H9 (cell line): Measurements from ENCODE around the gene GALNT9. TPM values are rescaled to one million over a fixed set of nuclear protein-coding genes. Genes with fewer than 3 reads are reported as not detected.

ENCODE experiments used
- DNase-seq: peaks from one replicate; pipeline ENCODE4 v3.0.0-alpha.2; 2017
- H2AFZ ChIP-seq: one replicate; pipeline ENCODE4 v1.6.1; 2013; ENCODE audit warnings: mild to moderate bottlenecking, low read length, control low read depth, moderate library complexity
- H2AK5ac ChIP-seq: 2 replicates; pipeline ENCODE4 v1.6.1; 2013; ENCODE audit warnings: low read length, control low read depth, mixed read lengths; ENCODE audit not compliant: insufficient read length
- H2BK120ac ChIP-seq: one replicate; pipeline ENCODE4 v1.6.1; 2013; ENCODE audit warnings: low read depth, mild to moderate bottlenecking, low read length, control low read depth, inconsistent platforms; ENCODE audit not compliant: poor library complexity, severe bottlenecking
- H2BK12ac ChIP-seq: 2 replicates; pipeline ENCODE4 v1.6.1; 2013; ENCODE audit warnings: low read length, control low read depth, mixed read lengths, low read depth; ENCODE audit not compliant: insufficient read length
- H2BK15ac ChIP-seq: 2 replicates; pipeline ENCODE4 v1.6.1; 2013; ENCODE audit warnings: low read depth, low read length, control low read depth
- H2BK20ac ChIP-seq: one replicate; pipeline ENCODE4 v1.6.1; 2013; ENCODE audit warnings: low read depth, mild to moderate bottlenecking, low read length, control low read depth, inconsistent platforms; ENCODE audit not compliant: poor library complexity, severe bottlenecking
- H2BK5ac ChIP-seq: 2 replicates; pipeline ENCODE4 v1.6.1; 2013; ENCODE audit warnings: low read length, control low read depth, mixed read lengths; ENCODE audit not compliant: insufficient read length
- H3K14ac ChIP-seq: 2 replicates; pipeline ENCODE4 v1.6.1; 2013; ENCODE audit warnings: low read length, control low read depth; ENCODE audit not compliant: insufficient read depth
- H3K18ac ChIP-seq: 2 replicates; pipeline ENCODE4 v1.6.1; 2013; ENCODE audit warnings: low read depth, mild to moderate bottlenecking, mixed read lengths, low read length, control low read depth; ENCODE audit not compliant: insufficient read length
- H3K23ac ChIP-seq: 2 replicates; pipeline ENCODE4 v1.6.1; 2013; ENCODE audit warnings: low read length, control low read depth, mixed read lengths, low read depth; ENCODE audit not compliant: insufficient read length
- H3K23me2 ChIP-seq: 2 replicates; pipeline ENCODE4 v1.6.1; 2013; ENCODE audit warnings: low read depth, mild to moderate bottlenecking, mixed read lengths, low read length, control low read depth; ENCODE audit not compliant: insufficient read length, poor library complexity, severe bottlenecking
- H3K27ac ChIP-seq: 2 replicates; pipeline ENCODE4 v1.5.1; 2013; ENCODE audit warnings: low read length, control low read depth, mixed read lengths, low read depth; ENCODE audit not compliant: insufficient read length
- H3K27me3 ChIP-seq: 2 replicates; pipeline ENCODE4 v1.6.1; 2013; ENCODE audit warnings: low read length, control low read depth, inconsistent platforms; ENCODE audit not compliant: insufficient read depth
- H3K4ac ChIP-seq: 2 replicates; pipeline ENCODE4 v1.6.1; 2013; ENCODE audit warnings: low read depth, mild to moderate bottlenecking, control low read depth, inconsistent platforms, low read length, moderate library complexity
- H3K4me1 ChIP-seq: 2 replicates; pipeline ENCODE4 v1.6.1; 2013; ENCODE audit warnings: low read length, control low read depth, inconsistent platforms; ENCODE audit not compliant: insufficient read depth
- H3K4me2 ChIP-seq: 2 replicates; pipeline ENCODE4 v1.6.1; 2013; ENCODE audit warnings: low read length, control low read depth, mixed read lengths; ENCODE audit not compliant: insufficient read length, insufficient read depth
- H3K56ac ChIP-seq: 2 replicates; pipeline ENCODE4 v1.6.1; 2013; ENCODE audit warnings: low read depth, mild to moderate bottlenecking, mixed read lengths, low read length, control low read depth; ENCODE audit not compliant: insufficient read length
- H3K79me1 ChIP-seq: 2 replicates; pipeline ENCODE4 v1.6.1; 2013; ENCODE audit warnings: low read depth, mild to moderate bottlenecking, moderate library complexity, low read length, control low read depth, inconsistent platforms; ENCODE audit not compliant: insufficient read depth, poor library complexity, severe bottlenecking
- H3K79me2 ChIP-seq: 2 replicates; pipeline ENCODE4 v1.6.1; 2013; ENCODE audit warnings: low read length, control low read depth, inconsistent platforms; ENCODE audit not compliant: insufficient read depth
- H3K9ac ChIP-seq: 2 replicates; pipeline ENCODE4 v1.6.1; 2013; ENCODE audit warnings: low read length, control low read depth, mixed read lengths; ENCODE audit not compliant: insufficient read length; ENCODE audit errors: extremely low read depth
- H3K9me3 ChIP-seq: one replicate; pipeline ENCODE4 v1.6.1; 2013; ENCODE audit warnings: low read depth, low read length, inconsistent platforms; ENCODE audit not compliant: control insufficient read depth
- H3T11ph ChIP-seq: one replicate; pipeline ENCODE4 v1.6.1; 2013; ENCODE audit warnings: mild to moderate bottlenecking, low read length, control low read depth, inconsistent platforms
- H4K20me1 ChIP-seq: one replicate; pipeline ENCODE4 v1.6.1; 2013; ENCODE audit not compliant: control insufficient read depth, insufficient read length, insufficient read depth
- H4K5ac ChIP-seq: 2 replicates; pipeline ENCODE4 v1.6.1; 2013; ENCODE audit warnings: low read depth, mild to moderate bottlenecking, mixed read lengths, low read length, control low read depth; ENCODE audit not compliant: insufficient read length
- H4K8ac ChIP-seq: replicated peaks from 2 replicates; pipeline ENCODE4 v1.6.1; 2013; ENCODE audit warnings: low read length, control low read depth, mixed read lengths, low read depth; ENCODE audit not compliant: insufficient read length
- H4K91ac ChIP-seq: 2 replicates; pipeline ENCODE4 v1.6.1; 2013; ENCODE audit warnings: low read depth, mild to moderate bottlenecking, moderate library complexity, mixed read lengths, low read length, control low read depth; ENCODE audit not compliant: insufficient read length
- H3K27ac Mint-ChIP-seq, 3 experiments: 2 replicates in 2 of 3; 3 replicates in 1 of 3; pipeline ENCODE4 v1.8.0; 2020 to 2021; ENCODE audit warnings: mixed read lengths in 3 of 3, mild to moderate bottlenecking in 1 of 3, moderate library complexity in 1 of 3
- H3K27me3 Mint-ChIP-seq: 2 replicates; pipeline ENCODE4 v1.8.0; 2021; ENCODE audit warnings: low read depth, mild to moderate bottlenecking, moderate library complexity, mixed read lengths
- H3K36me3 Mint-ChIP-seq, 3 experiments: 2 replicates in 2 of 3; 3 replicates in 1 of 3; pipeline ENCODE4 v1.8.0; 2020 to 2021; ENCODE audit warnings: low read depth in 3 of 3, mixed read lengths in 3 of 3; ENCODE audit not compliant: insufficient read depth in 1 of 3
- H3K4me1 Mint-ChIP-seq, 2 experiments: 2 replicates each; pipeline ENCODE4 v1.8.0; 2020; ENCODE audit warnings: mixed read lengths in 2 of 2
- H3K4me3 Mint-ChIP-seq, 2 experiments: 2 replicates in 1 of 2; 3 replicates in 1 of 2; pipeline ENCODE4 v1.8.0; 2020 to 2021; ENCODE audit warnings: mild to moderate bottlenecking in 2 of 2, mixed read lengths in 2 of 2, moderate library complexity in 1 of 2
- H3K9me3 Mint-ChIP-seq, 2 experiments: 2 replicates in 1 of 2; 3 replicates in 1 of 2; pipeline ENCODE4 v1.8.0; 2020; ENCODE audit warnings: mild to moderate bottlenecking in 2 of 2, mixed read lengths in 2 of 2, moderate library complexity in 1 of 2
- WGBS: extraction: QIAGEN DNeasy Blood & Tissue Kit; methylation state at CpG from one replicate; pipeline ENCODE4 v1.1.7; 2013; ENCODE audit warnings: missing lambda C conversion rate, low lambda C conversion rate, mixed read lengths; ENCODE audit not compliant: insufficient read length; ENCODE audit errors: extremely low coverage; 5-methylcytosine and 5-hydroxymethylcytosine counted together
- total RNA-seq: library from RNA; stranded (reverse); gene quantifications from 2 replicates; pipeline ENCODE4 v1.2.1, GENCODE V29; 2021
- TF ChIP-seq, protein P1 (sequence below): fragments of 200-600 bp; sonication (generic); conservative IDR thresholded peaks from 3 replicates; pipeline ENCODE4 v1.8.0; 2021; ENCODE audit warnings: antibody characterized with exemption, mild to moderate bottlenecking

GALNT9 gene
- total RNA-seq, 1 experiment from 2014 or later: 0.35 TPM

DNA sequence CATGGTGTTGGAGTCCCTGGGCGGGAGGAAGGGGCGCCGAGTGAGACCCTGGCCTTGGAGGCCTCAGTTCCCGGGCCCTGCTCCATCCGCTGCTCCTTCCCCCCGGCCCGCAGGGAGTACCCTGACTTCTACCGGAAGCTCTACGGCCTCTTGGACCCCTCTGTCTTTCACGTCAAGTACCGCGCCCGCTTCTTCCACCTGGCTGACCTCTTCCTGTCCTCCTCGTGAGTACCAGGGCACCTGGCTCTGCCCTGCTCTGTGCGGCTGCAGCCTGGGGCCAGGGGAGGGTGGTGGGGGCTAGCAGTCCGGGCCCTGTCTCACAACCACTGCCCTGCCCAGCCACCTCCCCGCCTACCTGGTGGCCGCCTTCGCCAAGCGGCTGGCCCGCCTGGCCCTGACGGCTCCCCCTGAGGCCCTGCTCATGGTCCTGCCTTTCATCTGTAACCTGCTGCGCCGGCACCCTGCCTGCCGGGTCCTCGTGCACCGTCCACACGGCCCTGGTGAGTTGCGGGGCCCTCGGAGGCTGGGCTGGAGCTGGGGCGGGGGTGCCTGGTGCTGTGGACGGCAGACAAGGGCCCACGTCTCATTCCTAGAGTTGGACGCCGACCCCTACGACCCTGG is 178.1 kb downstream of the GALNT9 start:
- no peak overlapping the region for H3K18ac ChIP-seq
- H3K23me2 ChIP-seq: no peaks in the 10 kb centered on the region
- no peak overlapping the region for H3K4me2 ChIP-seq
- H3K4me1 ChIP-seq: no peaks in the 10 kb centered on the region
- H3K36me3 Mint-ChIP-seq: peaks cover 8 to 17% (median 15%) of the 10 kb centered on the region in 3 experiments
- H3K23ac ChIP-seq: no peak overlapping the region
- DNase-seq: no peak
- H3K9ac ChIP-seq: no peak overlapping the region
- H3K4ac ChIP-seq: no peak overlapping the region
- TF ChIP-seq, protein P1, sequence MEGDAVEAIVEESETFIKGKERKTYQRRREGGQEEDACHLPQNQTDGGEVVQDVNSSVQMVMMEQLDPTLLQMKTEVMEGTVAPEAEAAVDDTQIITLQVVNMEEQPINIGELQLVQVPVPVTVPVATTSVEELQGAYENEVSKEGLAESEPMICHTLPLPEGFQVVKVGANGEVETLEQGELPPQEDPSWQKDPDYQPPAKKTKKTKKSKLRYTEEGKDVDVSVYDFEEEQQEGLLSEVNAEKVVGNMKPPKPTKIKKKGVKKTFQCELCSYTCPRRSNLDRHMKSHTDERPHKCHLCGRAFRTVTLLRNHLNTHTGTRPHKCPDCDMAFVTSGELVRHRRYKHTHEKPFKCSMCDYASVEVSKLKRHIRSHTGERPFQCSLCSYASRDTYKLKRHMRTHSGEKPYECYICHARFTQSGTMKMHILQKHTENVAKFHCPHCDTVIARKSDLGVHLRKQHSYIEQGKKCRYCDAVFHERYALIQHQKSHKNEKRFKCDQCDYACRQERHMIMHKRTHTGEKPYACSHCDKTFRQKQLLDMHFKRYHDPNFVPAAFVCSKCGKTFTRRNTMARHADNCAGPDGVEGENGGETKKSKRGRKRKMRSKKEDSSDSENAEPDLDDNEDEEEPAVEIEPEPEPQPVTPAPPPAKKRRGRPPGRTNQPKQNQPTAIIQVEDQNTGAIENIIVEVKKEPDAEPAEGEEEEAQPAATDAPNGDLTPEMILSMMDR: no peak
- H3K27ac ChIP-seq: no peak overlapping the region
- no peak overlapping the region for H3K56ac ChIP-seq
- no peaks in the 10 kb centered on the region for H3K79me1 ChIP-seq
- no CpG with 5 or more reads among the region's 36 CpGs for WGBS
- no peak overlapping the region for H4K5ac ChIP-seq
- H2AFZ ChIP-seq: no peak overlapping the region
- H3K9me3 ChIP-seq: peaks cover 4% of the 10 kb centered on the region
- H3K4me1 Mint-ChIP-seq: no peaks in the 10 kb centered on the region
- no peak overlapping the region for H3K27ac Mint-ChIP-seq
- H2BK15ac ChIP-seq: no peak overlapping the region
- no peak overlapping the region for H2AK5ac ChIP-seq
- H4K8ac ChIP-seq: no peak overlapping the region
- no peaks in the 10 kb centered on the region for H3K9me3 Mint-ChIP-seq
- no peak overlapping the region for H2BK12ac ChIP-seq
- H3K4me3 Mint-ChIP-seq: no peak overlapping the region
- H2BK20ac ChIP-seq: no peak overlapping the region
- H4K20me1 ChIP-seq: no peaks in the 10 kb centered on the region
- H3T11ph ChIP-seq: no peak overlapping the region
- no peaks in the 10 kb centered on the region for H3K79me2 ChIP-seq
- no peaks in the 10 kb centered on the region for H3K27me3 ChIP-seq
- no peak overlapping the region for H2BK120ac ChIP-seq
- H4K91ac ChIP-seq: no peak overlapping the region
- peaks cover 5% of the 10 kb centered on the region for H3K27me3 Mint-ChIP-seq
- H3K14ac ChIP-seq: no peak overlapping the region
- H2BK5ac ChIP-seq: no peak overlapping the region
